HG02759 (cell line): ENCODE measurements around the gene CDK15.
A peak's percentile ranks its signal among the peaks of the same experiment; 100 is the strongest.

Experiments used
- ATAC-seq: cut with Tn5 transposase; IDR thresholded peaks from one replicate; pipeline ENCODE4 v1.9.1; 2021; ENCODE audit warnings: mild to moderate bottlenecking, moderate library complexity; ENCODE audit not compliant: unreplicated experiment

CDK15 gene

GRCh38 chr2:201860636-201861066, 54.3 kb downstream of the CDK15 start:
- peak; percentile 80 for ATAC-seq

DNA sequence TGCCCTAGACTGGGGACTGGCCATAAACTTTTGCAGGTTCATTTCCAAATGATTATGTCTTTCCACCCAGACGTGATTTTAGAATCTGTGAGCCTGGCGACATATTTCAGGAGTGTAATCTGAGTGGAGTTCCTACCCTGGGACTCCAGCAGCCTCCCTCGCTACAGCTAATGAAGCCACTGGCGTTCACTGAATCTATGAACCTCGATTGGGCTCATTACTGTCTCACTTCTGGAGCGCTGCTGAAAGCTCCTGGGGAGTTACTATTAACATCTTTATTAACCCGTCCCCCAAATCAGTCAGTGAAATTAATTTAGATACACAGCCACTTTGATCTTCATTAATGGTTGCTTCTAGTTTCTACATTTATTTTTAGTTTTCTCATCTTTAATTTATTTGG, 56.5 kb downstream of the CDK15 start:
- ATAC-seq: no peak

GRCh38 chr2:201866643-201867473, 60.5 kb downstream of the CDK15 start:
- ATAC-seq: no peak

- no peak for ATAC-seq
Observed at GRCh38 chr2:201871471-201871870, 65.1 kb downstream of the CDK15 start.

- no peak for ATAC-seq
Observed at GRCh38 chr2:201872591-201872990, 66.3 kb downstream of the CDK15 start.

DNA sequence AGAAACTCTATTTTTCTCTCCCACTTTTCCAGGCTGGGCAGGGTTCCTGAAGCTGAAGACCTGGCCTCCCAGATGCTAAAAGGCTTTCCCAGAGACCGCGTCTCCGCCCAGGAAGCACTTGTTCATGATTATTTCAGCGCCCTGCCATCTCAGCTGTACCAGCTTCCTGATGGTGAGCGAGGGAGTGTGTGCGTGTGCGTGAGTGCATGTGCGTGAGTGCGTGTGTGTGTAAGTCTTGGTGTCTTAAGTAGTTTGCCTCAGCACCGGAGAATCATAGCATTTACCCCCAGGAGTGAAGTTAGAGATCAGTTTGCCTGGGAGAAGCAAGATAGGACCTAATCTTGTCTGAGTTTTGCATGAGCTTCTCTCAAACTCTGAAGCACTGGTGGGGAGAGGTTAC, 73.7 kb downstream of the CDK15 start:
- ATAC-seq: no peak

- ATAC-seq: peak; percentile 19
Observed at GRCh38 chr2:201880579-201880978, 74.2 kb downstream of the CDK15 start.

GRCh38 chr2:201880993-201881611, 74.8 kb downstream of the CDK15 start:
- peak; percentile 67 for ATAC-seq

- ATAC-seq: no peak
Observed at GRCh38 chr2:201881741-201882140, 75.4 kb downstream of the CDK15 start.

- ATAC-seq: peak; percentile 49
Observed at GRCh38 chr2:201882353-201883090, 76.2 kb downstream of the CDK15 start.

DNA sequence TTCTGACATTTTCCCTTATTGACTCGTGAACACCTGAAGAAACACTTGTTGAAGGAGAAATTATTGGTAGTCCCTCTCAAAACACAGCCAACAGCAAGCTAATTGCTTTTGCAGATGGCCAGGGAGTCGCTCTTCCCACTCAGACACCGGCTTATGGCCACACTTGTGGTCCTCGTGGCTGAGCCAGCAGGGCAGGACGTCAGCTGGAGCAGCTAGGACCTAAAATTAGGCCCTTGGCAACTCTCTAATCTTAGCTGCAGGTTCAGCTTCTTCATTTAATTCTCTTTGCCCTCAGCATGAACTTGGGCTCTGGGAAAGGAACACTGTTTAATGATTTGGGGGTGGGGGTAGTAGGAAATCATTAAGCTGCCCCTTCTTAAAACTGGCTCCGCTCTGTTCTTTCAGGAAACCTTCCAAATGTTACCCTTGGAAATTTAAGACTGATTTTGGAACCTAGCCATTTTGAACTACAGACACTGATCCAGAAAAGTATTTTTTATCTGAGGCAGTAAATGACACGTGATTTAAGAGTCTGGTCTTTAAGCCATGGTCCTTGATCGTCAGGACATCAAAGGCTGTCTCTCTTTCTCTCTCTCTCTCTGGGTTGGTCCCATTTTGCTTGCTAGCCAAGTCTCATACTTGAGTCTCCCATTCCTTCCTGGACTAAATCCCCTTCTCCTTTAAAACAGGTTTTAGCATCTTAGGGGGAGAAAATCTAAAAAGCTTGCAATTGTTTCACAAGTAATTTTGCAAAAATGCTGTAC, 77.5 kb downstream of the CDK15 start:
- no peak for ATAC-seq

DNA sequence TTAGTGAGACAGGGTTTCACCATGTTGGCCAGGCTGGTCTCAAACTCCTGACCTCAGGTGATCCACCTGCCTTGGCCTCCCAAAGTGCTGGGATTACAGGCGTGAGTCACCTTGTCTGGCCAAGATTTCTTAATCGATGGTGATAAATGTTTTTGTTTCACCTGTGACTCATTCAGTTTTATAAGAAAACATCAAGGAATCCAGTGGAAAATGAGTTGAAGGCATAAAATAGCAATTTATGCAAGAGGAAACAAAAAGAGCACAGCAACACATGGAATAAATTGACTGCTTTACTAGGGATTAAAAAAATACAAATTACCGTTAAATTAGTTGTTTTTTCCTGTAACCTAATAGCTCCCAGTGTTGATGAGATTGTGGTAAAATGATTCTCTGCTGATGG, 80.2 kb downstream of the CDK15 start:
- ATAC-seq: no peak

- no peak for ATAC-seq
Observed at GRCh38 chr2:201887773-201888425, 81.6 kb downstream of the CDK15 start.

GRCh38 chr2:201888426-201888800, 82.1 kb downstream of the CDK15 start:
- ATAC-seq: no peak

GRCh38 chr2:201890453-201890852, 84.1 kb downstream of the CDK15 start:
- ATAC-seq: no peak

- no peak for ATAC-seq
Observed at GRCh38 chr2:201891676-201892075, 85.3 kb downstream of the CDK15 start.

GRCh38 chr2:201892516-201892915, 86.2 kb downstream of the CDK15 start:
- ATAC-seq: no peak

DNA sequence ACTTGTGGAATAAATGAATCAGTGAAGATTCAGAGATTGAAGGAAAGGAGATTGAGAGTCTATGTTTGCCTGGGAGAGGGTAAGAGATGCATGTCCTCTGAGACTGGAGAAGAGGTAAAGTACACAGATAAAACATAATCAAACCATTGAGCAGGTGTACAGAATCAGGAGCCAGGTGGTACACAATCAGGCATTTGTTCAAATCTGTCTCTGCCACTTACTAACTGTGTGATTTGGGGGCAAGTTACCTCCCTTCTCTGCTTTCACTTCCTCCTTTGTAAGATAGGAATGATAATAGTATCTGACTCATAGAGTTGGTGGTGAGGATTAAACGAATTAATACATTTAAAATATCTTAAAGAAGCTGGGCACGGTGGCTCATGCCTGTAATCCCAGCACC, 94.0 kb downstream of the CDK15 start:
- peak; percentile 64 for ATAC-seq

- no peak for ATAC-seq
Observed at GRCh38 chr2:201901786-201902185, 95.4 kb downstream of the CDK15 start.
